HG02763 (cell line): ENCODE measurements around the gene RNF2.
"Not testable (repeated sequence)": the region's sequence is repeated elsewhere in the genome, so short reads cannot be mapped to it uniquely, and the experiment has no call there.

Experiments used
- ATAC-seq: cut with Tn5 transposase; IDR thresholded peaks from one replicate; pipeline ENCODE4 v1.9.1; 2021; ENCODE audit warnings: mild to moderate bottlenecking, moderate library complexity; ENCODE audit not compliant: unreplicated experiment

The RNF2 gene

DNA sequence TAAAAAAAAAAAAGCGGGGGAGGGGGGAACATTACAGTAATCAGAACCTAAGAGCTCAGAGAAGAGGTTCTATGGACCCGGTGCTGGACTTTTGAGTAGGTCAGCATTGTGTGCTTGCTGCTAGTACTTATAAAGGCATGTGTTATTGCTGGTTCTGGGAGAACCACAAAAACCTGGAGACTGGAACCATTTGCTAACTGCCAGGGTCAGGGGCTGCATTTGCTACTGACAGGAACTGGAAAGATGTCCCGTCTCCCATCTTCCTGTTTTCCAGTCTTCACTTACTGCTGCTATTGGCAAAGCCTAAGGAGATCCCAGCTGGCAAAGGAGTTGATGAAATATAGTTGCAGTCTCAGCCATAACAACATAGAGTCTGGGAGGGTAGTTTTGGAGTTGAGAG lies 4.3 kb downstream of the RNF2 start:
- ATAC-seq, result no peak

DNA sequence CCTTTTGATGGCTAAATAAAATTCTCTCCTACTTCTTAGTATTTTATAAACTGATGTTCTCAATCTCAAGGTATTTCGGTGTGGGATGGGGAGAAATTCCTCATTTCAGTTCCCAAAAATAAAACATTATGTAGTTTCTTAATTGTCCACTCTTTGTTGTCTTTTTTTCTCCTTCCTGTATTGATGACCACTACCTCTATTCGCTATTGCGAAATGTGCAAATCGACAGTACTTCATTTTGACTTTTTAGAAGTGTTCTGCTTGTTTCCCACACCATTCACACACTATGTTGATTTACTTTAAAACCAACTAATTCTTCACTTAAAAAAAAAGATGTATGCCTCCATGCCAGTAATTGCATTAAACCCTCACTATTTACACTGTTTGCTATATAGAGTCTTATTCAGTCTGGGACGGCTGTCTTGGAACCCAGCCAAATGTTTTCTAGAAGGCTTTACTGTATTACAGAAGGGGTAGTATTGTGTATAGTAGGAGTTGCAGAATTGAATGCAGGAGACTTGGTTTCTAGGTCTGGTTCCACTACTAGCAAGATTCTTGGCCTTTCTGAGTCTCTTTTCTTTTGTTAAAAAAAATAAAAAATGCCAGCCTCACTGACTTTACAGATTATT lies 5.6 kb downstream of the RNF2 start:
- ATAC-seq, result no peak

DNA sequence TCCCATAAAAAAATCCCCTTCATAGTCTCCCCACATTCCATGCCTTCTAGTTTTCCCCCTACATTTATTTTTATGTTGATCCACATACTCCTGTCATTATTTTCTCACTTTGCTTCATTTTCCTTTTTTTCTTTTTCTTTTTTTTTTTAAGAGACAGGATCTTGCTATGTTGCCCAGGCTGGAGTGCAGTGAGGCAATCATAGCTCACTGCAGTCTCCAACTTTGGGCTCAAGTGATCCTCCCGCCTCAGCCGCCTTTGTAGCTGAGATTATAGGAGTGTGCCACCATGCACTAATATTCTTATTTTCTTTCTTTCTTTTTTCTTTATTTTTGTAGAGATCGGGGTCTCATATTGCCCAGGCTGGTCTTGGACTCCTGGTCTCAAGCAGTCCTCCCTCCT lies 7.8 kb downstream of the RNF2 start:
- ATAC-seq, result no peak

DNA sequence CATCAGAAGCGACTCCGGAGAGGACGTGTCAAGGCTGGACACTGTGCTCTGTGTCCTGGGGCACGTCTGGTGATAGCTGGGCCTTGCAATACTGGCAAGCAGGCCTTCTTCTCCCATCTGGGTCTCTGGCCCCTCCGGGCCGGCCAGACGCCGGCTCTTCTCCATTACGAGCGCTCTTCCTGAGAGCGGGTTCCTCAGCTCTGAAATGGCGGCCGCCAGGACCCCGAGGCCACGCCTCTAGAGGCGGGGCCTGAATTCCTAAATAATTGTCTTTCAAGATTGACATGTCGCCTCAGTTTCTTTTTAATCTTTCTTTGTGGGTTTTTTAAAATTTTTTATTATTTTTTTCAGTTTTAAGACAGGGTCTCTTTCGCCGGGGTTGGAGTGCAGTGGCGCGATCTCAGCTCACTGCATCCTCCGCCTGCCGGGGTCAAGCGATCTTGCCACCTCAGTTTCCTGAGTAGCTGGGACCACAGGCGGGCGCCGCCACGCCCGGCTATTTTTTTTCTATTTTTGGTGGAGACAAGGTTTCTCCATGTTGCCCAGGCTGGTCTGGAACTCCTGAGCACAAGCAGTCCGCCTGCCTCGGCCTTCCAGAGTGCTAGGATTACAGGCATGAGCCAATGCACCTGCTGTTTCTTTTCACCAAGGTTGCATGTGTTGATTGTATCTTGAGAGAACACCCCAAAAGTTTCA lies 9.2 kb downstream of the RNF2 start:
- no peak for ATAC-seq

DNA sequence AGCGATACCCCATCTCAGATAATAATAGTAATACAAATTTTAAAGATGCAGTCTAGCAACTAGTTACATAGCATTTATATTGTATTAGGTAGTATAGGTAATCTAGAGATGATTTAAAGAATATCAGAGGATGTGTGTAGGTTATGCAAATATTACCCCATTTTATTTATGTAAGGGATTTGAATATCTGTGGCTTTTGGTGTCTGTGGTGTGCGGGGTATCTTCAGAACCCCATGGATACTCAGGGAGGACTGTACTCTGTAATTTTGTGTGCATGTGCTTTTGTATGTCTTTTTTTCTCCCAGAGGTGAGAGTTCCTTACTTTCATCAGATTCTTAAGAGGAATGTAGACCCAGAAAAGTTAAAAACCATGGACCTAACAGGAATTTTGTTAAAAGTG lies 12.8 kb downstream of the RNF2 start:
- no peak for ATAC-seq

DNA sequence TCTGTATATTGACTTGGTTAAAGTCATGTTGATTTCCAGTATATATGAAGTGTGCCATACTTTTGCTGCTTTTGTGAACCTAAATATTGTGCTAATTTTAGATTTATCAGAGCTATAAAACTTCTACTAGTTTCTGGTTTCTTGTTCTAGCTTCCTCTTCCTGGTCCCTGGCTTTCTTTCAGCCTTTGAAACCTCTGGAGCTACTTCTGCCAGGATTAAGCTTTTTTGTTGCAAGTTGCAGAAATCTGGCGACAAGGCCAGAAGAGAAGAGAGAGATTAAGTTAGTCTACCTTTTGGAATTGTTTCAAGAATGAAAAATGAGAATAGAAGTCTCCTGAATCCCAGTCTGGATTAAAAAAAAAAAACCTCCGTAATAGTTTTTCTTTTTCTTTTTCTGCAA lies 13.5 kb downstream of the RNF2 start:
- ATAC-seq, result no peak

DNA sequence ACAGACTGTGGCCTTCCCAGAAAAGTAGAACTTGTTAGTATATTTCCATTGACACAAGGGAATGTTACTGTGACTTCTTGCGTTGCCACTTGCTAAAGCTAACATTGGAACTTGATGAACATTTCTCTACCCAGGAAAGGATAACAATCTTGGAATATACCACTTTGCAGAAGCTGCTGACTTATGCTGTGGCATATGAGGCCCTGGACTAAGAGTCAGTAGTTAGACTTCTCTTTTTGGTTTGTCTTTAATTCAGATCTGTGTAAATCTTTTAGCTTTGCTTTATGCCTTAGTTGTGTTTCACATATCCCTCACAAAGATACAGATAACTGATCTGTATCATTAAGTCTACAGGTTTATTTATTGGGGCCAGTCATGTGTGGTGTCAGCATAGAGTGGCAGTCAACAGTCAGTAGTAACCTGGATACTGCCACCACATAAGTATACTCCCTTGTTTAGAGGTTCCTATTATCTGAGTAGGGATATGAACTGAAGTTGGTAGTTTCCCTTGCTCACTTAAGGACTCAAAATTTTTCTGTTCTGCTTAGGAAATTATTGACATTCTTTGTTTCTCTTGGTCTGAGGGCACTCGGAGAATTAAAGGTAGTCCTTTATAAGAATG lies 14.7 kb downstream of the RNF2 start:
- ATAC-seq, result no peak

DNA sequence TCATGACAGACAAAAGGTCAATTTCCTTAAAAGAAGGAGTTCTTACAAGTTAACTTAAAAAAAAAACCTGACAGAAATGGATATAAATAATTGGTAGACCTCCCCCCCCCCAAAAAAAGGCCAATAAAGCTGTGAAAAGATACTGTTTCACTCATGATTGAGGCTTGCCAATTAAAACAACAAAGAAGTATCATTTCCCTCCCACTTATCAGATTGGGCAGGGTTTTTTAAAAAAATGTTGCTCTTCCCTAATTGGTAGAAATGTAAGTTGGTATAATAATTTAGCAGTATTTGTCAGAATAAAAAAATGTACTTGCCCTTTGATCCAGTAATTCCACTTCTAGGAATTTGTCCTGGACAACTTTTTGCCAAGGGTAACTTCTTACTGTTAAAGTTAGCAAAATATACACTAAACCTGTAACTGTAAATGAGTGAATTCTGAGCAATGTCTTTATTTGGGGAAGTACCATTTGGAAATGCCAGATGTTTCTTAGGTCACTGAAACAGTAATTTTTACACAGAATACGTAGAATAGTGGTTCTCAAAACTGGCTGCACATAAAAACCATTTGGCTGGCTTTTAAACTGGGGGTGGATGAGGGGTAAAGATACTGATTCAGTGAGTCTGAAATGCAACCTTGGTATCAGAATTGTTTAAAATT lies 17.5 kb downstream of the RNF2 start:
- ATAC-seq, result no peak

DNA sequence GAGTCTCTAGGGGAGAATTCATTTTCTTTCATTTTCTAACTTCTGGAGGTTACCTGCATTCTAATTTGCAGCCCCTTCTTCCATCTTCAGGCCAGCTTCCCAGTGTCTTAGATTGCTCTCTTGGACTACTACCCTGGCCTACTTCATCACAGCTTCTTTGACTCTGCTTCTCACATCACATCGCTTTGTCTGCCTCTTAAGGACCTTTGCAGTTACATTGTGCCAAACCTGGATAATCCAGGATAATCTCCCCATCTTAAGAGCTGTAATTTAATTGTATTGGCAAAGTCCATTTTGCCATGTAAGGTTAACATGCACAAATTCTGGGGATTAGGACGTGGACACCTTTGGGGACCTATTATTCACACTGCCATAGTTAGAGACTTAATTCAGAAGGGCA lies 18.4 kb downstream of the RNF2 start:
- no peak for ATAC-seq

DNA sequence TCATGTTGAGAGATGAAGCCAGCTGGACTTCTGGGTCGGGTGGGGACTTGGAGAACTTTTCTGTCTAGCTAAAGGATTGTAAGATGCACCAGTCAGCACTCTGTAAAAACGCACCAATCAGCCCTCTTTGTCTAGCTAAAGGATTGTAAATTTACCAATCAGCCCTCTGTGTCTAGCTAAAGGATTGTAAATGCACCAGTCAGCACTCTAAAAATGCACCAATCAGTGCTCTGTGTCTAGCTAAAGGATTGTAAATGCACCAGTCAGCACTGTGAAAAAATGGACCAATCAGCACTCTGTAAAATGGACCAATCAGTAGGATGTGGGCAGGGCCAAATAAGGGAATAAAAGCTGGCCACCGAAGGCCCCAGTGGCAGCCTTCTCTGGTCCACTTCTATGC lies 19.6 kb downstream of the RNF2 start:
- ATAC-seq, result not testable (repeated sequence)

DNA sequence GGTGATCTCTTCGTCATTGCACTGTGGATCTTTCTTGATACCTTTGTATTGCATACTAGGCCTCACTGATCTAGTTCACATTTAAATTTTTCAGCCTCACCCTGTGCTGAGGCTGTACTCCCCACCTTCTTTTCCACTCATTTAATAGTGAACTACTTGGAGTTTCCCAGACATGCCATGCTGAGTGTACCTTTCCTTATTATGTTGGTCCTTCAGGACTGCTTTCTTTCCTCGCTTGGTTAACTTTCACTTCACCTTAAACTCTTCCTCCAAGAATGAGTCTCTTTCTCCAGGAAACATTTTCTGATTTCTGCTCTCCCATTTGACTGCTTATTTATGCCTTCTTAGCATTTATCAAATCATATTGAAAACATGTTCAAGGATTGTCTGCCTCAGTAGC lies 20.8 kb downstream of the RNF2 start:
- ATAC-seq, result no peak

DNA sequence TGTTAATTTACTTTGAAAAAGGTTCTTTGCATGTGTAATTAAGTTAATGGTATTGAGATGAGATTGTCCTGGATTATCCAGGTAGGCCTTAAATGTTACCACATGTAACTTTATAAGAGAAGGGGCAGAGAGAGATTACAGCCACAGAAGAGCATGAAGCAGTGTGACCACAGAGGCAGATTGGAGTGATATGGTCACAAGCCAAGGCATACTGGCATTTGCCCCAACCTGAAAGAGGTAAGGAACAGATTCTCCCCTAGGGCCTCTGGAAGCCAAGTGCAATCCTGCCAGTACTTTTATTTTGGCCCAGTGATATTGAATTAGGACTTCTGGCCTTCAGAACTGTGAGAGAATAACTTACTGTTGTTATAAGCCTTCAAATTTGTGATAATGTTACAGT lies 23.0 kb downstream of the RNF2 start:
- no peak for ATAC-seq

DNA sequence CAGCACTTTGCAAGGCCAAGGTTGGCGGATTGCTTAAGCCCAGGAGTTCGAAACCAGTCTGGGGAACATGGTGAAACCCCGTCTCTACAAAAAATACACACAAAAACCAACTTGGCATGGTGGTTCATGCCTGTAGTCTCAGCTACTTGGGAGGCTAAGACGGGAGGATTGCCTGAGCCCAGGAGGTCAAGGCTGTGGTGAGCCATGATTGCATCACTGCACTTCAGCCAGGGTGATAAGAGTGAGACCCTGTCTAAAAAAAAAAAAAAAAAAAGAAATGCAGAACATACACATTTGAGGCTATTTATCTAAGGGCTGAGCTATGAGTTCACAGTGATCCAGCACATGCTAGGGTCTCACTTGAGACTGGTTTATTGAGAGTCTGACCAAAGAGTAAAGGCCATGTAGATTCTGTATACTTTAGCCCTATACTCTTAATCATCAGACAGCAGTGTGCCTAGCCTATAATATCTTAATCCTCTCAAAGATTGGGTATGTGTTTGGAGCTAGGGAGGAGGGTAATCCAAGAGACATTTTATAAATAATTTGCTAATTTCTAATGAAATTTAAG lies 23.9 kb downstream of the RNF2 start:
- no peak for ATAC-seq

DNA sequence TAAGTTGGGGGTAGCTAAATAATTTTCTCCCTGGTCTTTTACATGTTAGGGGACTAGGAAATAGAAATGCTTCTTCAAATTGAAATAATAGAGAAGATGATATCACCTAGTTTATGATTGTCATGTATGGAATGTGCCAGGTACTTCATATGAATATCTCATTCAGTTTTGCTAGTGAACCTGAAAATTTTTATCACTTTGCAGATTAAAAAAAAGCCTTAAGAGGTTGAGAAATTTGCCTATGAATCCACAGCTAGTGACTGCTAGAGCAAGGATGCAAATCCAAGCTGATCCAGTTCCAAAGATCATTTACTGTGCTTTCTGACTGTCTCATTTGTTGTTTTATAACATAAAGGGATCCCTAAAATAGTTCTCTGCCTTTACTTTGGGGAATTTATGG lies 24.7 kb downstream of the RNF2 start:
- no peak for ATAC-seq

DNA sequence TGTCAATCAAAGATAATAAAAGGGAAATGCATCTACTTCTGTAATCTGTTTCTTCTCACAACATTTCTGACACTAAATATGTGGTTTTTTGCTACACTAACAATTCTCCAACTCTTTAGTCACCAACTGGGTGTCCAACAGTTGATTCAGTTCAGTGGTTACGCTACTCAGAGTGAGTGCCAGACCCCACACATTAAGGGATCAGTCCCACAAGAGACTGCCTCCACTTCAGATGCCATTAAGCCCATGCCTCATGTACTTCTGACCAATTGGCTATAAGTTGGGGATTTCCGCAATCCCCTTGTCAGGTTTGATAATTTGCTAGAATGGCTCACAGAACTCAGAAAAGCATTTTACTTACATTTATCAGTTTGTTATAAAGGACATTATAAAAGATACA lies 28.4 kb downstream of the RNF2 start:
- no peak for ATAC-seq

DNA sequence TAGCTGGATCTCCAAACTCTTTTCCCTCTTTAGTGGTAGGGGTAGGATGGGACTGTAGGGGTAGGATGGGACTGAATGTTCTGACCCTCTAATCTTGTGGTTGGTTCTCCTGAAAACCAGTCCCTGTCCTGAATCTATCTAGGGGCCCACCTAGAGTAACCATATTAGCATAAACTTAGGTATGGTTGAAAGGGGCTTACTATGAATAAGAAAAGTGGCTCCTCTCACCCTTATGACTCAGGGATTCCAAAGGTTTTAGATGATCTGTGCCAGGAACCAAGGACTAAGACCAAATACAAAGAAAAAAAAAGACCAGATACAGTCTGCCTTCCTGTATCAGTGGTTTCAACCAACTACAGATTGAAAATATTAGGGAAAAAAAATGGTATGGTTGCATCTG lies 28.9 kb downstream of the RNF2 start:
- no peak for ATAC-seq

DNA sequence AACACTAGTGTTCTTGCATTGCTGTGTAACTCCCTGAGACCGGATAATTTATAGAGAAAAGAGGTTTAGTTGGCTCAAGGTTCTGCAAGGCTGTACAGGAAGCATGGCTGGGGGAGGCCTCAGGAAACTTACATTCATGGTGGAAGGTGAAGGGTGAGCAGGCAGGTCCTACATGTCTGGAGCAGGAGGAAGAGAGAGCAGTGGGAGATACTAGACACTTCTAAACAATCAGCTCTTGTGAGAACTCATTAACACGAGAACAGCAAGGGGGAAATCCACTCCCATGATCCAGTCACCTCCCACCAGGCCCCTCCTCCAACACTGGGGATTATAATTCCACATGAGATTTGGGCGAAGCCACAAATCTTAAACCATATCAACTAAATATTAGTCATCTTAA lies 30.1 kb downstream of the RNF2 start:
- ATAC-seq, result no peak

DNA sequence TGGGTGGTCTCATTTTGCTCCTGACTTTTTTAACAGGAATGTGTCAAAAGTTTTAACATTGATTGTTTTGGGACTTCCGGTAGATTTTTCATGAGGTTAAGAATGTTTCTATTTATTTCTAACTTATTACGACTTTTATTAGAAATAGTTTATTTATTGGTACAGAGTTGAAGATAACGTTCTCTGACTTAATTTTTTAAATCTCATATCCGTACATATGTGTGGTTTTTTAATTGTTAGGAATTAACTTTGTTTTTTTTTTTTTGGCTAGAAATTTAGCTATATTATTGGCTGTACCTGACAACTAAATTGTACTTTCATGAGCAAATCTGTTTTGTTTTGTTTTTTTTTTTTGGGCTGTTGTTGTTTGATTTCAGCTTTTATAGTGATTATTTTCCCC lies 32.0 kb downstream of the RNF2 start:
- no peak for ATAC-seq

DNA sequence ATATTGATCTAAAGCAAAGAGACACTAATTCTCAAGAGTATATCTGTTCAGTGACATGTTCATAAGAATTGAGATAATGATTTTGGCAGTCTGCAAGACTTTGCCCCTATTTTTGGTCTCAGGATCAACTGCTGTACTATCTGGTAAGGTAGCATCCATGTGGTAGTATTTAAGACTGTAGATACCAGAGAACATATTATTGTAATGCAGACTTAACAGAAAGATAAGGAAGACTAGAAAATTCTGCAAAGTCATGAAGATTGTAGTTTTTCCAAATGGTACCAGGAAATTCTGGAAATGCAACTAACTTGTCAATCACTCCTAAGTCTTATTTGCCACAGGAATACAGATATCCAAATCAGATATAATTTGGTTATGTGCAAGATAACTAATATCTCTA lies 35.1 kb downstream of the RNF2 start:
- no peak for ATAC-seq

DNA sequence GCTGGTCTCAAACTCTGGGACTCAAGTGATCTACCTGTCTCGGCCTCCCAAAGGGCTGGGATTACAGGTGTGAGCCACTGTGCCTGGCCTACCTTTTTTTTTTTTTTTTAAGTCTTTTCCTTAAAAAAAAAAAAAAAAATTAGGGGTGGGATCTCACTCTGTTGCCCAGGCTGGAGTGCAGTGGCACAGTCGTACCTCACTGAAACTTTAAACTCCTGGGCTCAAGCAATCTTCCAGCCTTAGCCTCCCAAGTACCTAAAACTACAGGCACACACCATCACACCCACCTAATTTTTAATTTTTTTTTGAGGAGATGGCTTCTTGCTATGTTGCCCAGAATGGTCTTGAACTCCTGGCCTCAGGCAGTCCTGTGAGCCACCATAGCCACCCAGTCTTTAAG lies 38.5 kb downstream of the RNF2 start:
- no peak for ATAC-seq

DNA sequence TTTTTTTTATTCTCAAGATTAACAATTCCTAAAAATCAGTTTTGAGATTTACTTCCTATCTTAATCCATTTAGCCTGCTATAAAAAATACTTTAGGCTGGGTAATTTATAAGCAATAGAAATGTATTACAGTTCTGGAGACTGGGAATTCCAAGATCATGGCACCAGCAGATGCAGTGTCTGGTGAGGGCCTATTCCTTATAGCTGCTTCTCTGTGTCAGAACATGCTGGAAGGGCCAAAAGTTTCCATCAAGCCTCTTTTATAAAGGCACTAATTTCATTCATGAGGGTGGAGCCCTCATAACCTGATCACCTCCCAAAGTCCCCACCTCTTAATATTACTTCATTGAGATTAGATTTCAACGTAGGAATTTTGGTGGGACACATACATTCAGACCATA lies 41.7 kb downstream of the RNF2 start:
- no peak for ATAC-seq

DNA sequence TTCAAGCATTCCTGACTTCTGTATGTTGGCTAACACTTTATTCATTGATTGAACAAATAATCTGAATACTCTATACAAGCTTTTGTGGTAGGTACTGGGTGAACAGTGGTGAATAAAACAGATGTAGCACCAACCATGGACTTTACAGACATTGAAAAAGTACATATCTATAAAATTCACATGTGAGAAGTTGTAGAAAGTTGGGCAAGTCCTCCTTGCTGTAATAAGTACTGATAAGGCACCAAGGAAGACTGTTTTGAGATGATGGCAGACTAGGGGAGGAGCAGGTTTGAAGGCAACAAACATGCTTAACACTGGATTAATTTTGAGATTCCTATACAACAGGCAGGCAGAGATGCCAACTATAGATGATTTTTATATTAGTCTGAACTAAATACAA lies 42.4 kb downstream of the RNF2 start:
- ATAC-seq, result no peak
